ENCODE measurements around the gene C9orf85.

Gene C9orf85

DNA sequence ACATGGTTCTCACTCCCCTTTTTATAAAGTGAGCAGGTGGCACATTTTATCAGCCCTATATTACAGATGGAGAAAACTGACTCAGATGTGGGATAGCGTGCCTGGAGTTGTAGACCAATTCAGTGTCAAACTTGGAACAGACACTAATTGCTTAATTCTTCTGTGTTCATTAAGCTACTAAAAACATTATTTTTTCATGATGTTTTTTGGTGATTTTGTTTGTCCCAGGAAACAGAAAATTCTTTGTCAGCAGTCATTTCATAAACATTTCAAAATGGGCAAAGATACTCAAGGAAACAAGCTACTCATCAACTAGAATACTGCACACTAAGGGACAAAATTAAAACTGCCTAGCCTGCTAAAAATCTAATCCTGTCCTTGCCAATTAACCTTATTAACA is 2.6 kb upstream of the C9orf85 start:
- DNase-seq = no peak

DNA sequence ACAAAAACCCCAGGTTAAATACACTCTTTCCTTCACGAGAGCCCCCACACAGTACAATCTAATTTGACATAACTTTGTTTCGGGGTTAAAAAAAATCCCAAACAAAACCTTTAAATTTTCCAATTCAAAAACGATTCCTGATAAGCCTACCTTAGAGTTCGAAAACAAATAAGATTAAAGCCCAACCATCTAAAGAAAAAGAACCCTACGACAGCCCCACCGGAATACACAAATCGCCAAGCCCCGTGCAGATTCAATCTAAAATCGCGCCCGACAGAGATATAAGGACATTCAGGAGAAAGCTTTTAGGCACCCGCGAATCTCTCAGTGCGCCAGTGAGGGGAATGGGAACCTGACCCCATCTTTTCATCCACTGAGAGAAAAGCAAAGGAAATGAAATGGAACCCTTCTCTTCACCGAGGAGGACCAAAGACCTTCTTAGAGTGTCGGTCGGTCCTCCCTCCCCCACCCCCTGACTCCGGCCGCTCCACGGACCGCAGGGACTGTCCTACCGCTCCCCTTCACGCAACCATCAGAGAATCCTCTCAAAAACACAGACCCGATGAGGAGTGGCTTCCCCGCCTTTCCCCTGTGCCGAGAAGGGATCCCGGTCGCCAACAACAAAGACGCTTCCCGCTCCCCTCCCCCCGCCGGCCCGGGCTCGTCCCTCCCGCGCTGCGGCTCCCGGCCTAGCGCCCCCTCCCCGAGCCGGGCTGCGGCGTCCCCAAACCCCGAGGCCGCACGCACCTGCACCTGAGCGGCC is 1.4 kb upstream of the C9orf85 start:
- DNase-seq = peak; percentile 24

DNA sequence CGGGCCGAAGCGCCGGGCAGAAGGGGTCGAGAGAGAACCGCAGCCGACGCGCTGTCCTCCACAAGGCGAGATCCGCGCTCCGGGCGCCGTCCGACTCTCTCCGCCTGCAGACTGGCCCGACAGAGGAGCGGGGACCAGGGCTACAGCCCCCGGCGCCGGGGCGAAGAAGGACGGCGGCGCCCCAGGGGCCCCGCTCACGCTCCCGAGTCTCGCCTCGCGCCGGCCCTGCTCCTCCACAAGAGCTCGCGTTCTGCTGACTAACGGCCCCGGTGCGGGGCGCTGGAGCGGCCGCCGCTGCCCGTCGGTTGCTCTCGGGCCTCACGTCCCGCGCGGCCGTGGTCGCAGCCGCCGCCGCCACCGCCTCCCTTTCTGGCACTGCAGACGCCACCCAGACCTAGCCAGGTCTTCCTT is 784 bp upstream of the C9orf85 start:
- no peak for DNase-seq

DNA sequence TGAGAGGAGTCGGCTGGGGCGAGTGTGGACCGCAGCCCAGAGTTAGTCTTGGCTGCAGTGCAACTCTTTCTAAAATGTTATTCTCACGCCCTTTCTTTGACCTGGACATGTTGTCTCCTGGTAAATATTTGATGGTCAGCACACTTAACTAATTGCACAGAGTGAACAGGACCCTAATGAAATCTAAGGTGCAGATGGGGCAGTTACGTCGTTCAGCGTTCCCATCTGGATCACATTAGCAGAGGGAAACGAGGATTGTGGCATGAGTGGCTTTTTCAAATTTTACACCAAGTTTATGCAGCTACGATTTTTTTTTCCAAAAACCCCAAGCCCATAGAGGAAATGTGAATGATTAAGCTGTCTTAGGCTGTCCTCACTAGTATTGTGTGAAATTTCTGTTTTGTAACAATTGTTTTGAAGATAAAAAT is 483 bp downstream of the C9orf85 start:
- DNase-seq = no peak

DNA sequence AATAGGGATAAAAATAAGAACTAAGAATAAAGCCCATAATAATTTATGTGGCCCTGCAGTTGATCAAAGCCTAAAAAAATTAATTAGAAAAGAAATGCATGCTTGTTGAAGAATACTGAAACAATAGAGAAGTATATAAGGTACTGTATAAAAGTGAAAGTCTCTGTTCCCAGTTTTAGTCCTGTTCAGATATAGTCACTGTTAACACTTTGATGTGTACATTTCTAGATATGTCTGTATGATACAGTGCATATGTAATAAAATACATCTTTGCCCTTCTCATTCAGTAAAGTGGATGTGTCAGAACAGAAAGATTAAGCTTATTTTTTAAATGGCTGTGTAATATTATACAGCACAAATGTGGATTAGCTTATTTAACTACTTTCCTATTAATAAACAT is 4.1 kb downstream of the C9orf85 start:
- DNase-seq = no peak

DNA sequence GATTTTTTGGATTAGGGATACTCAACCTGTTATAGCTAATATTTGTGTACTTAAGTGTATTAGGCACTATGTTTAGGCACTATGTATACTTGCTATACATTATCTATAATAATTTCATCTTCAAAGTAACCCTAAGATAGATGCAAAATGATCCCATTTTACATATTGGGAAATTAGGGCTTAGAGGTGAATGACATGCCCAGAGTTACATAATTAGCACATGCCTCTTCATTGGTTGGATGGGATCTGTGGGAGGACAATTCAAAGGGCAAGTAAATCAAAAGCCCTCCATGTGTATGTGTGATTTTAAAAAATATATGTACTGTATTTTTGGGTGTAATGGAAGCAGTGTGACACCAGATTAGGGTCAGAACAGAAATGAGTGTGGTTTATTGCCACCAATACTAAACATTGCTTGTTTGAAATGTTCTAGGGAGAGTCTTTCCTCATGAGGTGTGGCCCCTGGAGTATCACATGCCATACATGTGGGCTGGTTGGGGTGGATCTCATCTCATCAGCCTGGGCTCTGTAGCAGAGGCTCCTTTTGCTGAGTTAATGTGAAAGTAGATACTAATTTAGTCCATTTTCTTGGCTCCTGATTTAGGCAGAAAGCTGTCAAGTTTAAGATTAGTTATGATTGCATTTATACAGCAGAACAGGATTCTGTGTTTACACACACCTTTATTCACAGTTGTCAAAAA is 5.5 kb downstream of the C9orf85 start:
- no peak for DNase-seq

DNA sequence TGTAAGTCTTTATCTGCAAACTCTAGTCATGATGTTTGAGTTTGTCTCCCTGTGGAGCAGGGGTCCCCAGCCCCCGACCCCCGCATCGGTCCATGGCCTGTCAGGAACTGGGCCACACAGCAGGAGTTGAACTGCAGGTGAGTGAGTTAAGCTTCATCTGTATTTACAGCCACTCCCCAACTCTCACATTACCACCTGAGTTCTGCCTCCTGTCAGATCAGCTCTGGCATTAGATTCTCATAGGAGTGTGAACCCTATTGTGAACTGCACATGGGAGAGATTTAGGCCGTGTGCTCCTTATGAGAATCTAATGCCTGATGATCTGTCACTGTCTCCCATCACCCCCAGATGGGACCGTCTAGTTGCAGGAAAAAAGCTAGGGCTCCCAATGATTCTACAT is 7.0 kb downstream of the C9orf85 start:
- DNase-seq = no peak

DNA sequence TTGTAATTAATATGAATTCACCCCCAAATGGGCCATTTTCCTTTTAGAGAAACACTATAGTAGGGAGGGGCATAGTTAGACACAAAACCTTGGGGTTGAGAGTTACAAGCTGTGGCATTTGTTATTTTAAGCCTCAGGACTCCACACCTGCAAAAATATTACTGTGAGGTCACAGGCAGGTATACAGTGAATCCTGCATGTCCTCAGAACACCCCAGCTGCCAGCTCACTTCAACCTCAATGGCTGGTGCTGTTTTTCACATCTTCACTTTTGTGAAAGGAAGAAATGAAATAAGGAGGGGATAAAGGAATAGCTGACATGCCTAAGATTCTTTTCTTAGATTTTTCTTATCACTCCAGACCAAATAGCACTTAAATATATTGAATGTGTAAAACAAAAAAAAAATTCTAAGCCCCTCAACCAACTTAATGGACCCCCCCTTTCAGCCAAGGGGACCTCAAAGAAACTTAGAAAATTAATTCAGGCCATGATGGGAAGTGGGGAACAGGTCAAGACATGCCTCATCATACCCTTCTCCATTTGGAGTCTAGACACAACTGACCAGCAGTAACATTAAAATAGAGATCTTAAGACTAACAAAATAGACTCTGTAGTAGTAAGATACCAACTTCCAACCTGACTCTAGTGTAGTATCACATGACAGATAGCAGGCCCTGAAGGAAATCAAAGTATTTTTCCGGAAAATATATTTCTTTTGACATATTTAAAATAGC is 9.2 kb downstream of the C9orf85 start:
- DNase-seq = no peak

DNA sequence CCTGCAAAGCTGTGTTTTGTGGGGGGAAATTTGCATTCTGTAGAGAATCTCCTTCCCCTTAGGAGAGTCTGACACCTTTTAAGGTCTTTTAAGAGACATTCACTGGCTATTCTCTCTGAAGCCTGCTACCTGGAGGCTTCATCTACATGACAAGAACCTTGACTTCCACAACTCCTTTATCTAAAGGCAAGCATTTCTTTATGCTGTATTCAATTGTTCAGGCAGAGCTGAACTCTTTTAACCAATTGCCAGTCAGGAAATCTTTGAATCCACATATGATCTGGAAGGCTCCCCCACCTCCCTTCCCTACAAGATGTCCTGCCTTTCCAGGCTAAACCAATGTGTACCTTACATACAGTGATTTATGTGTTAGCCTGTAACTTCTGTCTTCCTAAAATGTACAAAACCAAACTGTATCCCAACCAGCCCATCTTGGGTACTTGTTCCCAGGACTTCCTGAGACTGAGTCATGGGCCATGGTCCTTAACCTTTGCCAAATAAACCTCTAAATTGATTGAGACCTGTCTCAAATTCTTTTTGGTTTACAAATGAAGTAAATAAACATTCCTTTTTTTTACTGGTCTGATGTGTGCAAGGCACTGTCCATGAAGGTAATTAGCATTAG is 9.9 kb downstream of the C9orf85 start:
- no peak for DNase-seq

DNA sequence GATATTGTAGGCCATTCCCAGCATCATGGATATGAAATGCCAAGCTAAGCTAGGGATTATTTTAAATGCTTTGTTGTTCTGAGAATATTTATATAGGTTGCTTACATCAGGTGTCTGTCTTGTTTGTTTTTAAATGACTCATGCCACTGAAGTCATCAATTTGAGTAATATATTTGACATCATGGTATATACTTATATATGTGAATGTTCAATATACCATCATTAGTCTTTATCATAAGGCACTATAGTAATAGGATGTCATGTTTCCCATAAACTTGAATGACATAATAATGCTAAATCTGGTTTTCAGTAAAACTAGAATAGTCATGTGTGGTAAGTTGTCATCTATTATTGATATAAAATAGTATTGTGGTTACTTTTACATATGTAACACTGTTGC is 13.1 kb downstream of the C9orf85 start:
- DNase-seq = no peak

DNA sequence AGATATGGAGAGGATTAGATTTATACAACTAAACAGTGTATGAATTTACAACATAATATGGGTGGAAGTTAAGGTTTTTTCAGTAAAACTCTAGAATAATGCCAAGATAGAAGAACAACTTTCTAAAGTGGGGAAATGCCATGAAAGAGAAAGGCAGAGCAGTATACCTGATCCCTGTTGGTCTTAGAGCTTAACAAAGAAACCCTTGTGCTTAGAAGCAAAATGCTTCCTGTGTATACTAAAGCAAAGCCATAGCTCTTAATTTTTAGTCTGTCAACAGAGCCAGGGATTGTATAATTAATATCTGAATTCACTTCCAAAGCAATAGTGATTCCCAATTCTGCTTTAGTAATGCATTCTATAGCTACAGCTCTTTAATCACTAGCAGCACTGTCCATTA is 14.4 kb downstream of the C9orf85 start:
- DNase-seq = no peak

DNA sequence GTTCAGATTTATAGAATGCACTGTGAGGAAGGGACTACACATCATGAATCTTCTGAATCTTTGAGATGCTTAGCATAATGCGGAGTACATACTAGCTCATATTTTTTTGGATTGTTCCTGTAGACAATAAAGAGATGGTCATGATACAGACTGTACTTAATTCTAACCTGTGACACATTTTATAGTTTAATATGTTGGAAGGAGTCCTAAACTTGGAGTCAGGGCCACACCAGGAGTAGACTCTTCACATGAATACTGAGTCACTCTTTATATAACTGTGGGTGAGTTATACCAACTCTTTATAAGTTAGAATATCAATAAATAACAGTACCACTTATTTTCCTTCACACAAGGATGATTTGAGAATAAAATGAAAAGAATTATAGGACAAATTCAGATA is 16.9 kb downstream of the C9orf85 start:
- DNase-seq = no peak

DNA sequence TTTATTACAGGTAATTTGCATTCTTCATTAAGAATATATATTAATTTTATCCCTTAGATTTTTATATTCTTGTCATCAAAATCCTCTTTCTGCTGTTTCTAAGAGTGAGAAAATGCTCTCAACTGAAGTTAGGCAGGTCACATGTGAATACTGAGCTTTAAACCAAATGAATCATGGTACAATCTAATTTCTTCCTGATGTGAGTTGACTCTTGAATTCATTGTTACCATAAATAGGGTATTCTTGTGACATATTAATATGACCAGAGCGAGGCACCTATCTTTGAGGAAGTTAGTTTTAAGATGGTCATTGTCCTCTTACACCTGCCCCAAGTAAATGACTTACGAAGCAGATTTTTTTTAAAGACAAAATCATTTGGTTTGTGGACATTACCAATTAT is 17.4 kb downstream of the C9orf85 start:
- no peak for DNase-seq

DNA sequence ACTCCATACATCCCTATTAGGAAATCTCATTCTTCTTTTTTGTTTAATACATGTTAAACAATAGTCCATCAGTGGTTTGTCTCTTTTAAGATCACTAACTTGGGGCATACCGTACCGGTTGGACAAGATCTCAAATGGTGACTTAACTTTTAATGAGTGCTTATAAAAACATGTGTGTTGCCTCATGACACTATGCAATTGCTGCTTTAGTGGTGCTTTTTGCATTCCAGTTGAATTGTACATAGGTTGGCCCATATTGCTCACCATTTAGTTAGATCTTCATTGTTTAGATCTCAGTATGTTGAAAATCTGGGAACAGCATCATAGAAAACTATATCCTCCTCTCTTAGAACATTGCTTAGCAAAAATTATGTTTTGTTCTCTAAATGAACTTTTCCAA is 17.8 kb downstream of the C9orf85 start:
- no peak for DNase-seq

DNA sequence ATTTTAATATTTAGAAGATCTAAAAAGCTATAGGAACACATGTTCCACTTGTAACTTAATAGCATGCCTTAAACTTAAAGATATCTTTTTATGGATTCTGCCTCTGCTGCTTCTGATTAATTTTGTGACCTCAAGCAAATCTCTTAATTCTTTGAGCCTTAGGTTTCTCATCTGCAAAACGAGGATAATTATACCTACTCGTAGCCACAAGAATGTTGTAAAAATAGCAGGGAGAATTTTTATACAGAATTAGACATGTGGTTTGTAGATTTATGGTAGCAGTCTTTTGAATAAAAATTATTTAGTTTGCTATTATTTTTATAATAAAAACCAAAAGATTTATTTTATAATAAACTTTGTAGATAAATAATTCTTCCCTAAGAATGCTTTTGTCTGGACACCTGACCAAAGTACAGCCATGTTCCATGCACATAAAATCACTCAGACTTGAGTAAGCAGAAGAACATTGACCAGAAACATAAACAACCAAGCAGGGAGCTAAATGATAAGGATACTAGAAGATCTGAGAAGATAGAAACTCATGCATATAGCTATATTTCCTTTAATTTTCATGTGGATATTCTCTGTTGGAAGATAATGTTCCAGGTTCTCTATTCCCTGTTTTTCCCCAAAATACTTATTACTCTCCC is 18.5 kb downstream of the C9orf85 start:
- DNase-seq = no peak

DNA sequence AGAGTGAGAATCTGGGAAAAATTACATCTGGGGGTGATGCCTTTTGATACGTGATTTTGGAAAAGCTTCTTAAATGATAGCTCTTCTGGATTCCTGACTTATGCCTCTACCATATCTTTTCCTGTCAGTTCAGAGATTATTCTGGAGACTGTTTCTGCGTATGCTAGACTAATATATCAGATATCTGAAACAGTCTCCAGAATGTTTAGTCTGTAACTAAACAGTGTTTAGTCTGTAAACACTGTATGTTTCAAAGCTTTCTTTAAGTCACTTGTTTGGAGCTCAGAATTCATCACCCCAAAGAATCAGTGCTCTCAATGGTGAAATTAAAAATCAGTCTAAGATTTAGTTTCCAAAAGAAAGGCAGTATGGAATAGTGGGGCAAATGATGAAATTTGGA is 19.7 kb downstream of the C9orf85 start:
- no peak for DNase-seq

DNA sequence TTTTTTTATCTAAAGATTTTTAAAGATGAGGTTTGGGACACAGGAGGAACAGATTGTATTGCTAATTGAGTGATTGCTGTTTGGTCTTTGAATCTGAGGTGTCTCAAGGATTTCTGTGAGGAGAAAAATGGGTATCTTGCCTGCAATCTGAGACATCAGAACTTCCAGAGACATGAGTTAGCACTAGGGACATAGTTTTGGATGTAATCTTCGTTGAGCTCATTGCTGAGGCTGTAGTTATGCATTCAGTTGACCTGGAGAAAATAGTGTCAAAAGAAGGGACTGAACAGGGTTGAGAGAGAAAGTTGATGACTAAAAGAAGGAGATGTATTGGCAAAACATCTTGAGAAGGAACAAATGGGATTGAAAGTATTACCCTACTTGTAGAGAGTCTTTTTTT is 24.6 kb downstream of the C9orf85 start:
- no peak for DNase-seq

DNA sequence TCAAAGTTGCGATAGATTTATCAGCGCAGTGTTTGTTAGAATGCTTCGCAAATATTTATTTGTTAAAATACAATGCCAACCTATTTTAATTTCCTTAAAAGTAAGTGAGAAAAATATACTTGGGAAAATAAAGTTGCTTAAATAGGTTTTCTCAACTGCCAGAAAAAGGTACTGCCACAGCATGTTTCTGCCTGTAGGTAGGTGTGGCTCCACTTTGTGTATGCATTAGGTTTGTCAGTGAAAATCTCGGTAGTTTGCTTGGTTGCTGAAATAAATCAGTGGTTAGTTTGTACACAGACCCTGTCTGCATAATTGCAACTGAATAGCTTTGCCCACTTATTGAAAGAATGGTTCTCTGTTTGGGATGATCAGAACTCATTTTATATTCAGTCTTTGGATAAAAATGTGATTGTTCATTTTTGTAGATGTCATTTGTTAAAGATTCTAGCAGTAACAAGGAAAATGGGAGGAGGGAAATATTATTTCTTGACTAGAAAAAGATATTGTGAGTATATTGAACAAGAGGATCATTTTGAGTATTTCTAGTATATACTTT is 25.7 kb downstream of the C9orf85 start:
- no peak for DNase-seq

DNA sequence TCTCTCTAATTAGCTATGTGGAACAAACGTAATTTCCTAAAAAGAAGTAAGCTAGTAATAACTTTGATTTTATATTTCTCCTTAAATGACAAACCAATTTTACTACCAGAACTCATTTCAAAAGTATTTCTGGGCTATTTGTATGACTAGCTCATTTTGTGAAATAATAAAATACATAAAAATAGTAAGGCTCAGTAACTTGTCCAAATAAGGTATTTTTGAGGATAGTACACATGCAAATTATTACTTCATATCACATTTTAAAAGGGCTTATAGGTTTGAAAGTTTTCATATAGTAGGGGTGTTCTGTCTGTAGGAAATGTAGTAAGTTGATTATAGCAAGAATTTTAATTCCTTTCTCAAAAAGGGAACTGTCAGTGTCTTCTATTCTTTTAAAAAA is 26.5 kb downstream of the C9orf85 start:
- DNase-seq = no peak

DNA sequence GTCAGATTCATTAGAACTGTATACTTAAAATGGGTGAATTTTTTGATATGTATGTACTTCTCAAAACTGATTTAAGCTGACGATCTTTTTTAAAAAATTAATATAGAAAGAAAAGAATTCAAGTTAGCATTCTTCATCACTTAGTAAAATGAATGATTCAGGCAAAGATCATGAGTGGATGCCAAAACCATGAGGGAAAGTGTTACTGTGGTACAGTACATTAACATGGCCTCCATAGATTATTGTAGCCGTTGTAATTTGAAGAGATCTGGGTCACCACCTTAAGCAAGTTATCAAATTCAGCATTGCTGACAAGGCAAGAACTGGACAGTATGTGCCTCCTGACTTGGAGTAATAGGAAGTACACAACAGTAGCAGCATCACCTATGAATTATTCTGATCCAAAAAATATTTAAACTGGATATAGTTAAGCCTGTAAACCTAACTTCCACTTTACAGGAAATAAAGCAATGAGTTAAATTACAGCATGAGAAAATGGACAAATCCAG is 29.7 kb downstream of the C9orf85 start:
- DNase-seq = no peak

DNA sequence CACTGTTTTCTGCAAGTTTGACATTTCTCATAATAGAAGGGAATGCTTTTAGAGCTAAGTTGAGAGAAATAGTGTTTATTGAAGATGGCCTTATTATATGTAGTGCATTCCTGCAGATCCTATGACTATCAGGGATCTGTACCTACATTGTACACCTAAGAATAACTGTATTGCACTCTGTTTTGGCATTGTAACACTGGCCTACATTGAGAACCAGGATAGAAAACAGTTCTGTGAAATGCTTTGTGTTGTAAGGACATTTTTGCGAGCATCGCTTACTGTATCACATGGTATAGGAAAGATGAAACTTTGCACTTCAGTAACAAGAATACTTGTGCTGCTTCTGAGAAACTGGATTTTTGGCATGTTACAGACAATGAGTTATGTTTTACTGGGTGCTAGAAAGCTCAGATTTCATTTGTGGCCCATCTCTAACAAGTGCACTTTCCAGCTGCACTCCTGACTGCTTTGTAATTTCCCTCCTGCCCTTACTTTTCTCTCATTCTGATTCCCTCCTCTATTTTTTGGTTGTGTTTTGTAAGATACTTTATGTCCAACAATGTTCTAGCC is 30.6 kb downstream of the C9orf85 start:
- DNase-seq = no peak

DNA sequence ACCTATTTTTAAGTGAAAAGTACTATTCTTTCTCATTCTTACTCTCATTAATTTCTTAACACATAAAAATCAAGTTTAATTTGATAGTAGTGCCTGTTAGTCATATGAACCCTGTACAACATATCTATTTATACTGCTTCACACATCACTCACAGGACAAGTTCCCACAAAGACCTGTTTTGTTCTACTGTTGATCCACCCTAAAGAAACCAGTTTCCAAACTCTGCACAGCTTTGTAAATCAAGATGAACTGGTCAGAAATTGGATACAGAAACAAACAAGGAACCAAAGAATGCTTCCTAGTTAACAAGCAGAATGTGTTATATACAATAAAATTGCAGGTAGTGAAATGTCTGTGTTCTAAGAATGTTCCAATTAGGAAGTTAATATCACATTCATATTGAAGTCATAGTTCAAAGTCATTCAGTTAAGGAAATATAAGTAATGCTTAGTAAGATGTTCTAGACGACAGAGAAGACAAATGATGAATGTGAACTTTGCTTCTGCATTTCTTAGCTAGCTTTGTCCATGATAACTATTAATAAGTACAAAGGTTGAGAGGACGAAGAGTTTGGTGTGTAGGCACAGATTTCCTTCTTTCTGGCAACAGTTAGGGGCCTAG is 33.4 kb downstream of the C9orf85 start:
- no peak for DNase-seq
